Measurements from ENCODE around the gene INSM1. TPM values are rescaled to one million over a fixed set of nuclear protein-coding genes. Genes with fewer than 3 reads are reported as not detected.

The INSM1 gene
- total and polyA plus RNA-seq, 2 of the 13 experiments (the other 11 are each of a cell fraction or from before 2014, with no cell fraction given) = not detected

DNA sequence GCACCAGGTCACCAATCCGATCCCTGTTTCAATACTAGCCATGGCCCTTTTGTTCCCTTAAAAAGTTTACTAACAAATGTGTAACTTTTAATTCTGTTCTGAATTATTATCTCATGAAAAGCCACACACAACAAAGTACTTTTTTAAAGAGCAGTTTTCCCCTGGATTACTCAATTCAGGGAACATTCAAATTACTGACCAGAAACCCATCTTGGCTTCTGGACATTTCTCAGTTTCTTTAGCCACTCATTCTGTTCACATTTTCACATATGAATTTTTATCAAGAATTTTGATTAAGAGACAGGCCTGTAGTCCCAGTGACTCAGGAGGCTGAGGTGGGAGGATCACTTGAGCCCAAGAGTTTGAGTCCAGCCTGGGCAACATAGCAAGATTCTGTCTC is 47.4 kb downstream of the INSM1 start (continued):
- TF ChIP-seq, protein P1, sequence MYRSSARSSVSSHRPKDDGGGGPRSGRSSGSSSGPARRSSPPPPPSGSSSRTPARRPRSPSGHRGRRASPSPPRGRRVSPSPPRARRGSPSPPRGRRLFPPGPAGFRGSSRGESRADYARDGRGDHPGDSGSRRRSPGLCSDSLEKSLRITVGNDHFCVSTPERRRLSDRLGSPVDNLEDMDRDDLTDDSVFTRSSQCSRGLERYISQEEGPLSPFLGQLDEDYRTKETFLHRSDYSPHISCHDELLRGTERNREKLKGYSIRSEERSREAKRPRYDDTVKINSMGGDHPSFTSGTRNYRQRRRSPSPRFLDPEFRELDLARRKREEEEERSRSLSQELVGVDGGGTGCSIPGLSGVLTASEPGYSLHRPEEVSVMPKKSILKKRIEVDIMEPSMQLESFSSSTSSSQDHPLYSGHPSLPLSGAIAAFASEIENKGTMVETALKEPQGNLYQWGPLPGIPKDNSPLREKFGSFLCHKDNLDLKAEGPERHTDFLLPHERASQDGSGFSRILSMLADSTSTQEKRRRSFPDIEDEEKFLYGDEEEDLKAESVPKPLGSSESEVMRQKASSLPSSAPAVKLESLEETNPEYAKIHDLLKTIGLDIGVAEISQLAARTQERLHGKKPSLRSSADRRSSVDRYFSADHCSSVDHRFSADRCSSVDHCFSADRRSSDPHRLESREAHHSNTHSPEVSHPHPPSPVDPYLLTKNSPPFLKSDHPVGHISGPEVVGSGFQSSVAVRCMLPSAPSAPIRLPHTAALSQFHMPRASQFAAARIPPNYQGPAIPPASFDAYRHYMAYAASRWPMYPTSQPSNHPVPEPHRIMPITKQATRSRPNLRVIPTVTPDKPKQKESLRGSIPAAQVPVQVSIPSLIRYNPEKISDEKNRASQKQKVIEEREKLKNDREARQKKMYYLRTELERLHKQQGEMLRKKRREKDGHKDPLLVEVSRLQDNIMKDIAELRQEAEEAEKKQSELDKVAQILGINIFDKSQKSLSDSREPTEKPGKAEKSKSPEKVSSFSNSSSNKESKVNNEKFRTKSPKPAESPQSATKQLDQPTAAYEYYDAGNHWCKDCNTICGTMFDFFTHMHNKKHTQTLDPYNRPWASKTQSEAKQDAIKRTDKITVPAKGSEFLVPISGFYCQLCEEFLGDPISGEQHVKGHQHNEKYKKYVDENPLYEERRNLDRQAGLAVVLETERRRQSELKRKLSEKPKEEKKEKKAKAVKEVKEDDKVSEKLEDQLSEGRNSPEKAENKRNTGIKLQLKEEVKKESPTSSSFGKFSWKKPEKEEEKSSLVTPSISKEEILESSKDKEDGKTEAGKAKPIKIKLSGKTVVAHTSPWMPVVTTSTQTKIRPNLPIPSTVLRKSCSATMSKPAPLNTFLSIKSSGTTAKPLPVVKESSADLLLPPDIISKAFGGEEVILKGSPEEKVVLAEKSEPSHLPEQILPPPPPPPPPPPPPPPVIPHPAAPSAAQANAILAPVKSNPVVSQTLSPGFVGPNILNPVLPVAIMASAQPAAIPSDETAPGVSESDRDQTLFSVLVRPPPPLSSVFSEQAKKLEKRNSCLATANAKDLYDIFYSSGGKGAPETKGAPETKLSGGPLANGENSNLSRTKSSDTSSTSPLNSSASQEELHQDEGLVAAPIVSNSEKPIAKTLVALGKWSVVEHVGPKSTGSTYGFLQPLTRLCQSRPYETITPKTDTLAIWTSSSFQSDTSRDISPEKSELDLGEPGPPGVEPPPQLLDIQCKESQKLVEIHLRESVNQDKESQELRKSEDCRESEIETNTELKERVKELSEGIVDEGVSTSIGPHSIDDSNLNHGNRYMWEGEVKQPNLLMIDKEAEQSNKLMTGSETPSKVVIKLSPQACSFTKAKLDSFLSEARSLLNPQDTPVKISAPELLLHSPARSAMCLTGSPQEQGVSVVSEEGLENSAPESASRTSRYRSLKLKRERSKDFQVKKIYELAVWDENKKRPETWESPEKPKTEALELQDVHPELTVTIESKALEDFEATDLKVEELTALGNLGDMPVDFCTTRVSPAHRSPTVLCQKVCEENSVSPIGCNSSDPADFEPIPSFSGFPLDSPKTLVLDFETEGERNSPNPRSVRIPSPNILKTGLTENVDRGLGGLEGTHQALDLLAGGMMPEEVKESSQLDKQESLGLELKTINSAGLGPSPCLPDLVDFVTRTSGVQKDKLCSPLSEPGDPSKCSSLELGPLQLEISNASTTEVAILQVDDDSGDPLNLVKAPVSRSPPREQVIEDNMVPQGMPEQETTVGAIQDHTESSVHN (CRISPR knock-in tag; IDR thresholded peaks at IDR 0.05) = no peak
- TF ChIP-seq MATR3 (CRISPR knock-in tag; IDR thresholded peaks at IDR 0.05) = no peak

DNA sequence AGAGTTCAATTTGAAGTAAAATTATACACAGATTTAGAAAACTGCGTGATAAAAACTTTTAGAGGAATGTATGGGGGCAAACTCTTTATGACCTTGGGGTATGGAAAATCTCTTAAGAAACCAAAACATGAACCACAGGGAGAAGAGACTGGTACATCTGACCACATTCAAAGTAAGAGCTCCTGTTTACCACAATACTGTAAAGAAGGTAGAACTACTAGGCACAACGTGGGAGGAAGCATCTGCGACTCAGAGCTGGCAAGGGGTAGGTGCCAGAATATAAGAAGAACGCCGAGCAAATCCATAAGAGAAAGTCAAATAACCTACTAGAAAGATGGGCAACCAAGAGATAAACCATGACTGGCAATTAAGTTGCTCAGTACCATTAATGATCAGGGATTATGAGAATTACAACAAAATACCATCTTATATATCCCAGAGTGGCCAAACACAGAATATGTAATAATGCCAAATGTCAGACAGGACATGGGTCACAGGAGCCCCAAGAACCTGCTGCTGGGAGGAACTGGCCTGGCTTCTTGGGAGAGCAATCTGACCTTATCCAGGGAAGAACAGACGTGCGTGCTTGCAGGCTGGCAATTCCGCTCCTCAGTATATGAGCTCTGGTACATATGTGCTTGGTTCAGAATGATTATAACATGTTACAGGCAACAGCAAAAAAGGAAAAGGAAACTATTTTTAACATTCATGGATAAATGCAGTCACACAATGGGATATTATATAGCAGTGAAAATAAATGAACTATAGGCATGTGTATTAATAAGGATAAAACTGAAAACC is 50.2 kb downstream of the INSM1 start:
- in situ Hi-C loops (cut with HindIII; ENCODE audit: extremely low pct_ligation_motif_present, low pct_unique_long_range_greater_than_20kb) (no loop called here), intact Hi-C loops (cut with micrococcal nuclease; ENCODE audit: unreplicated experiment) (no loop called here)
- Histone ChIP-seq H3K27me3 (ENCODE audit: control insufficient read depth in 1 of 2, insufficient read depth in 2 of 2, low read length in 2 of 2) (no peaks in the 10 kb centered on the region), H3K79me2 (ENCODE audit: insufficient read depth, low read length) (no peaks in the 10 kb centered on the region), H3K9me3 (ENCODE audit: low read length) (no peaks in the 10 kb centered on the region), H3K27ac (ENCODE audit: extremely low read length, insufficient read depth, low read length) (no peak overlapping the region), H3K4me1 (ENCODE audit: insufficient read depth, low read length) (no peaks in the 10 kb centered on the region), H3K4me2 (ENCODE audit: low read depth, low read length) (no peak overlapping the region), H3K36me3 (replicated peaks in 1 of 2; ENCODE audit: control insufficient read depth in 1 of 2, insufficient read depth in 2 of 2, low read length in 2 of 2) (peaks cover 0 to 1% of the 10 kb centered on the region in 2 experiments; a peak in 1 of 5 replicates), H2AFZ (ENCODE audit: low read length) (no peak overlapping the region), H3K9ac (ENCODE audit: insufficient read depth, low read depth, low read length) (no peak overlapping the region), H3K4me3 (replicated peaks in 1 of 3; ENCODE audit: insufficient read depth in 1 of 3, low read depth in 2 of 3, low read length in 3 of 3) (no peak overlapping the region), H4K20me1 (ENCODE audit: insufficient read depth, low read length) (no peaks in the 10 kb centered on the region)
- ChIA-PET POLR2A (no interaction called here), CTCF (ENCODE audit: low intra/inter-chr PET ratio, low total read pairs) (no interaction called here)
- no peak for DNase-seq (ENCODE audit: low spot score)
- no peak for FAIRE-seq
- BruUV-seq (replicated peaks) = no TSS peak
- ATAC-seq = no peak
- WGBS (ENCODE audit: low lambda C conversion rate) = 91% methylated on average over 8 of the region's 8 CpGs
- TF ChIP-seq MAFK (conservative IDR thresholded peaks at IDR 0.05 in 1 of 2, IDR thresholded peaks at IDR 0.05 in 1 of 2; ENCODE audit: low read length in 2 of 2) (0 out of 4 replicates have a peak, but pooled peaks of 1 of the 2 experiments have one; percentile 3), NKX3-1 (CRISPR knock-in tag; IDR thresholded peaks at IDR 0.05) (no peak), TSC22D2 (CRISPR knock-in tag; IDR thresholded peaks at IDR 0.05; ENCODE audit: borderline replicate concordance) (no peak), HMG20B (CRISPR knock-in tag; conservative IDR thresholded peaks at IDR 0.05) (no peak), PHF8 (CRISPR knock-in tag; IDR thresholded peaks at IDR 0.05) (no peak), NFE2L2 (IDR thresholded peaks at IDR 0.05; ENCODE audit: low read length) (peak; percentile 79)
- TF ChIP-seq, protein P2, sequence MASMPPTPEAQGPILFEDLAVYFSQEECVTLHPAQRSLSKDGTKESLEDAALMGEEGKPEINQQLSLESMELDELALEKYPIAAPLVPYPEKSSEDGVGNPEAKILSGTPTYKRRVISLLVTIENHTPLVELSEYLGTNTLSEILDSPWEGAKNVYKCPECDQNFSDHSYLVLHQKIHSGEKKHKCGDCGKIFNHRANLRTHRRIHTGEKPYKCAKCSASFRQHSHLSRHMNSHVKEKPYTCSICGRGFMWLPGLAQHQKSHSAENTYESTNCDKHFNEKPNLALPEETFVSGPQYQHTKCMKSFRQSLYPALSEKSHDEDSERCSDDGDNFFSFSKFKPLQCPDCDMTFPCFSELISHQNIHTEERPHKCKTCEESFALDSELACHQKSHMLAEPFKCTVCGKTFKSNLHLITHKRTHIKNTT (CRISPR knock-in tag; IDR thresholded peaks at IDR 0.05) = no peak
- TF ChIP-seq, protein P3, sequence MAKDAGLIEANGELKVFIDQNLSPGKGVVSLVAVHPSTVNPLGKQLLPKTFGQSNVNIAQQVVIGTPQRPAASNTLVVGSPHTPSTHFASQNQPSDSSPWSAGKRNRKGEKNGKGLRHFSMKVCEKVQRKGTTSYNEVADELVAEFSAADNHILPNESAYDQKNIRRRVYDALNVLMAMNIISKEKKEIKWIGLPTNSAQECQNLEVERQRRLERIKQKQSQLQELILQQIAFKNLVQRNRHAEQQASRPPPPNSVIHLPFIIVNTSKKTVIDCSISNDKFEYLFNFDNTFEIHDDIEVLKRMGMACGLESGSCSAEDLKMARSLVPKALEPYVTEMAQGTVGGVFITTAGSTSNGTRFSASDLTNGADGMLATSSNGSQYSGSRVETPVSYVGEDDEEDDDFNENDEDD (CRISPR knock-in tag; IDR thresholded peaks at IDR 0.05; ENCODE audit: borderline replicate concordance) = no peak

Data from HepG2 (cell line).